HEK293 (cell line): ENCODE data around the gene MUC5AC.

Source experiments
- CTCF ChIA-PET: fragments of 350-600 bp; formaldehyde crosslinking; extraction: SDS; loops from one replicate; lab custom pipeline; 2021; ENCODE audit warnings: antibody characterized with exemption; lab: Yijun Ruan, JAX
- POLR2A ChIA-PET: fragments of 300-600 bp; formaldehyde crosslinking; extraction: SDS; loops from one replicate; lab custom pipeline; 2020; ENCODE audit warnings: antibody characterized with exemption, inconsistent platforms; lab: Yijun Ruan, JAX
- H3K27ac ChIP-seq: fragments of 200-500 bp; sonication (Bioruptor generic); 2 replicates; pipeline ENCODE4 v1.5.1; 2014; ENCODE audit warnings: low read depth, low read length, control low read depth, inconsistent platforms; ENCODE audit errors: extremely low read depth
- H3K36me3 ChIP-seq, 2 experiments: fragments of 200-500 bp in 1 of 2; sonication (Bioruptor generic) in 1 of 2; 1 replicate in 1 of 2; 2 replicates in 1 of 2; pipeline ENCODE4 v1.5.1; 2014 to 2017; ENCODE audit warnings: inconsistent platforms in 2 of 2, low read length in 2 of 2; ENCODE audit not compliant: control insufficient read depth in 2 of 2, insufficient read depth in 1 of 2
- H3K4me1 ChIP-seq: fragments of 200-500 bp; sonication (Bioruptor generic); 2 replicates; pipeline ENCODE4 v1.5.1; 2014; ENCODE audit warnings: mild to moderate bottlenecking, low read length, inconsistent platforms; ENCODE audit not compliant: control insufficient read depth, insufficient read depth
- H3K4me3 ChIP-seq: 2 replicates; pipeline ENCODE4 v1.5.1; 2011; ENCODE audit warnings: low read depth, mild to moderate bottlenecking, control low read depth, low read length, moderate library complexity
- H3K9me3 ChIP-seq: fragments of 200-500 bp; sonication (Bioruptor generic); 2 replicates; pipeline ENCODE4 v1.5.1; 2014; ENCODE audit warnings: low read depth, low read length, inconsistent platforms; ENCODE audit not compliant: control insufficient read depth, insufficient read depth
- ELK4 ChIP-seq: IDR thresholded peaks from 2 replicates; pipeline ENCODE4 v1.6.1; 2011; ENCODE audit warnings: mild to moderate bottlenecking, low read depth, low read length, borderline replicate concordance
- GLIS1 ChIP-seq: fragments of 450-650 bp; formaldehyde crosslinking; IDR thresholded peaks from 2 replicates; pipeline ENCODE4 v1.5.1; 2016; ENCODE audit warnings: missing biosample characterization, missing genetic modification characterization
- KLF10 ChIP-seq: fragments of 450-650 bp; IDR thresholded peaks from 2 replicates; pipeline ENCODE4 v1.5.1; 2018; ENCODE audit warnings: missing biosample characterization, mild to moderate bottlenecking, missing genetic modification characterization
- KLF17 ChIP-seq: fragments of 450-650 bp; formaldehyde crosslinking; IDR thresholded peaks from 2 replicates; pipeline ENCODE4 v1.5.1; 2016; ENCODE audit warnings: missing biosample characterization, missing genetic modification characterization
- KLF9 ChIP-seq: fragments of 450-650 bp; formaldehyde crosslinking; IDR thresholded peaks from 2 replicates; pipeline ENCODE4 v1.5.1; 2016; ENCODE audit warnings: missing biosample characterization, missing genetic modification characterization, low read depth
- ZBTB1 ChIP-seq: fragments of 450-650 bp; formaldehyde crosslinking; IDR thresholded peaks from 2 replicates; pipeline ENCODE4 v1.5.1; 2016; ENCODE audit warnings: missing biosample characterization, missing genetic modification characterization
- ZNF184 ChIP-seq: fragments of 450-650 bp; IDR thresholded peaks from 2 replicates; pipeline ENCODE4 v1.5.1; 2018; ENCODE audit warnings: missing biosample characterization, mild to moderate bottlenecking, missing genetic modification characterization
- ZNF292 ChIP-seq: fragments of 450-650 bp; formaldehyde crosslinking; IDR thresholded peaks from 2 replicates; pipeline ENCODE4 v1.5.1; 2016; ENCODE audit warnings: low read depth, missing biosample characterization, missing genetic modification characterization, borderline replicate concordance
- ZNF311 ChIP-seq: fragments of 450-650 bp; formaldehyde crosslinking; IDR thresholded peaks from 2 replicates; pipeline ENCODE4 v1.5.1; 2017; ENCODE audit warnings: missing biosample characterization, missing genetic modification characterization, borderline replicate concordance
- ZNF324 ChIP-seq: fragments of 450-650 bp; formaldehyde crosslinking; IDR thresholded peaks from 2 replicates; pipeline ENCODE4 v1.5.1; 2016; ENCODE audit warnings: missing biosample characterization, missing genetic modification characterization
- ZNF366 ChIP-seq: fragments of 450-650 bp; formaldehyde crosslinking; conservative IDR thresholded peaks from 2 replicates; pipeline ENCODE4 v1.5.1; 2016; ENCODE audit warnings: missing biosample characterization, missing genetic modification characterization
- ZNF473 ChIP-seq: fragments of 450-650 bp; formaldehyde crosslinking; IDR thresholded peaks from 2 replicates; pipeline ENCODE4 v1.5.1; 2017; ENCODE audit warnings: missing biosample characterization, missing genetic modification characterization
- ZNF521 ChIP-seq: fragments of 450-650 bp; formaldehyde crosslinking; IDR thresholded peaks from 2 replicates; pipeline ENCODE4 v1.5.1; 2017; ENCODE audit warnings: missing biosample characterization, mild to moderate bottlenecking, missing genetic modification characterization
- ZNF530 ChIP-seq: fragments of 450-650 bp; formaldehyde crosslinking; IDR thresholded peaks from 2 replicates; pipeline ENCODE4 v1.5.1; 2016; ENCODE audit warnings: low read depth, missing biosample characterization, missing genetic modification characterization
- ZNF548 ChIP-seq: fragments of 450-650 bp; formaldehyde crosslinking; IDR thresholded peaks from 2 replicates; pipeline ENCODE4 v1.5.1; 2016; ENCODE audit warnings: missing biosample characterization, missing genetic modification characterization
- ZNF600 ChIP-seq: fragments of 450-650 bp; formaldehyde crosslinking; IDR thresholded peaks from 2 replicates; pipeline ENCODE4 v1.5.1; 2016; ENCODE audit warnings: missing biosample characterization, missing genetic modification characterization
- ZNF670 ChIP-seq: fragments of 450-650 bp; formaldehyde crosslinking; IDR thresholded peaks from 2 replicates; pipeline ENCODE4 v1.5.1; 2016; ENCODE audit warnings: missing biosample characterization, missing genetic modification characterization, low read depth
- ZNF747 ChIP-seq: fragments of 450-650 bp; formaldehyde crosslinking; IDR thresholded peaks from 2 replicates; pipeline ENCODE4 v1.5.1; 2016; ENCODE audit warnings: missing biosample characterization, missing genetic modification characterization
- ZSCAN18 ChIP-seq: fragments of 450-650 bp; formaldehyde crosslinking; IDR thresholded peaks from 2 replicates; pipeline ENCODE4 v1.5.1; 2016; ENCODE audit warnings: missing biosample characterization, missing genetic modification characterization
- TF ChIP-seq, protein P1 (sequence below): fragments of 450-650 bp; formaldehyde crosslinking; IDR thresholded peaks from 2 replicates; pipeline ENCODE4 v1.5.1; 2016; ENCODE audit warnings: missing biosample characterization, missing genetic modification characterization, borderline replicate concordance
- TF ChIP-seq, protein P2 (sequence below): fragments of 450-650 bp; formaldehyde crosslinking; IDR thresholded peaks from 2 replicates; pipeline ENCODE4 v1.5.1; 2016; ENCODE audit warnings: missing biosample characterization, missing genetic modification characterization

The MUC5AC gene

DNA sequence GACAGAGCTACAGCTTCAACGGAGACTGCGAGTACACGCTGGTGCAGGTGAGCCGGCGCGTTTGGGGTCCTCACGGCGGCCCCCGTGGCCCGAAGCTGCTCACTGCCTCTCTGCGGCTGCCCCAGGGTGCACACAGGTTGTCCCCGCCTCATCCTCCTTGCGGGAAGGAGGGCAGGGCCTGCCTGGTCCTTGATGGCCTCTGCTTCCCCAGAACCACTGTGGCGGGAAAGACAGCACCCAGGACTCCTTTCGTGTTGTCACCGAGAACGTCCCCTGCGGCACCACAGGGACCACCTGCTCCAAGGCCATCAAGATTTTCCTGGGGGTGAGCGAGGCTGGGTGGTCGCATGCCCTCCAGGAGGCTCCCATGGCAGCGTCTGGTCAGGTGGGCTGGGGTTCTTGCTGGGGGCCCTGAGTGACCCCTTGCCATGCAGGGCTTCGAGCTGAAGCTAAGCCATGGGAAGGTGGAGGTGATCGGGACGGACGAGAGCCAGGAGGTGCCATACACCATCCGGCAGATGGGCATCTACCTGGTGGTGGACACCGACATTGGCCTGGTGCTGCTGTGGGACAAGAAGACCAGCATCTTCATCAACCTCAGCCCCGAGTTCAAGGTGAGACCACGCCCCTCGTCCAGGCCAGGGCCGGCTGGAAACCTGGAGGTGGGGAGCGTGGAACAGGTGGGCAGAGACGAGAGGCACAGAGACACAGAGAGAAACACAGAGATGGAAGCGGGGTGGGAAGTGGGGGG, 19.4 kb downstream of the MUC5AC start (continued):
- TF ChIP-seq, protein P1, sequence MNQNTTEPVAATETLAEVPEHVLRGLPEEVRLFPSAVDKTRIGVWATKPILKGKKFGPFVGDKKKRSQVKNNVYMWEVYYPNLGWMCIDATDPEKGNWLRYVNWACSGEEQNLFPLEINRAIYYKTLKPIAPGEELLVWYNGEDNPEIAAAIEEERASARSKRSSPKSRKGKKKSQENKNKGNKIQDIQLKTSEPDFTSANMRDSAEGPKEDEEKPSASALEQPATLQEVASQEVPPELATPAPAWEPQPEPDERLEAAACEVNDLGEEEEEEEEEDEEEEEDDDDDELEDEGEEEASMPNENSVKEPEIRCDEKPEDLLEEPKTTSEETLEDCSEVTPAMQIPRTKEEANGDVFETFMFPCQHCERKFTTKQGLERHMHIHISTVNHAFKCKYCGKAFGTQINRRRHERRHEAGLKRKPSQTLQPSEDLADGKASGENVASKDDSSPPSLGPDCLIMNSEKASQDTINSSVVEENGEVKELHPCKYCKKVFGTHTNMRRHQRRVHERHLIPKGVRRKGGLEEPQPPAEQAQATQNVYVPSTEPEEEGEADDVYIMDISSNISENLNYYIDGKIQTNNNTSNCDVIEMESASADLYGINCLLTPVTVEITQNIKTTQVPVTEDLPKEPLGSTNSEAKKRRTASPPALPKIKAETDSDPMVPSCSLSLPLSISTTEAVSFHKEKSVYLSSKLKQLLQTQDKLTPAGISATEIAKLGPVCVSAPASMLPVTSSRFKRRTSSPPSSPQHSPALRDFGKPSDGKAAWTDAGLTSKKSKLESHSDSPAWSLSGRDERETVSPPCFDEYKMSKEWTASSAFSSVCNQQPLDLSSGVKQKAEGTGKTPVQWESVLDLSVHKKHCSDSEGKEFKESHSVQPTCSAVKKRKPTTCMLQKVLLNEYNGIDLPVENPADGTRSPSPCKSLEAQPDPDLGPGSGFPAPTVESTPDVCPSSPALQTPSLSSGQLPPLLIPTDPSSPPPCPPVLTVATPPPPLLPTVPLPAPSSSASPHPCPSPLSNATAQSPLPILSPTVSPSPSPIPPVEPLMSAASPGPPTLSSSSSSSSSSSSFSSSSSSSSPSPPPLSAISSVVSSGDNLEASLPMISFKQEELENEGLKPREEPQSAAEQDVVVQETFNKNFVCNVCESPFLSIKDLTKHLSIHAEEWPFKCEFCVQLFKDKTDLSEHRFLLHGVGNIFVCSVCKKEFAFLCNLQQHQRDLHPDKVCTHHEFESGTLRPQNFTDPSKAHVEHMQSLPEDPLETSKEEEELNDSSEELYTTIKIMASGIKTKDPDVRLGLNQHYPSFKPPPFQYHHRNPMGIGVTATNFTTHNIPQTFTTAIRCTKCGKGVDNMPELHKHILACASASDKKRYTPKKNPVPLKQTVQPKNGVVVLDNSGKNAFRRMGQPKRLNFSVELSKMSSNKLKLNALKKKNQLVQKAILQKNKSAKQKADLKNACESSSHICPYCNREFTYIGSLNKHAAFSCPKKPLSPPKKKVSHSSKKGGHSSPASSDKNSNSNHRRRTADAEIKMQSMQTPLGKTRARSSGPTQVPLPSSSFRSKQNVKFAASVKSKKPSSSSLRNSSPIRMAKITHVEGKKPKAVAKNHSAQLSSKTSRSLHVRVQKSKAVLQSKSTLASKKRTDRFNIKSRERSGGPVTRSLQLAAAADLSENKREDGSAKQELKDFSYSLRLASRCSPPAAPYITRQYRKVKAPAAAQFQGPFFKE = no peak
- no peak for TF ChIP-seq ZNF548 (tag by site-specific recombination)
- no peak for TF ChIP-seq ZNF473 (tag by site-specific recombination)

DNA sequence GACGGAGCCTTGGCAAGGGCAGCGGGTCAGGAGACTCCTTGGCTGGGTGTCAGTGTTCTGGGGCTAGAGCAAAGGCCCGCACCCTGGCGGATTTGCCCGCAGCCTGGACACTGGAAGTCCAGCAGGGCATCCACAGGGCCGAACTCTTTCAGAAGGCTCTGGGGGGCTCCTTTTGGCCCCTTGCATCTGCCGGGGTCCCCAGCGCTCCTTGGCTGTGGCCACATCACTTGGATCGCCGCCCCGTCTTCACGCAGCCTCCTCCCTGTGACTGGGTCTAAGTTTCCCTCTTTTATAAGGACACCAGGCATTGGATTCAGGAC, 20.0 kb downstream of the MUC5AC start:
- TF ChIP-seq ZNF311 (tag by site-specific recombination) (no peak), KLF9 (tag by site-specific recombination) (no peak), ZNF184 (tag by site-specific recombination) (no peak), ZNF324 (tag by site-specific recombination) (no peak), GLIS1 (tag by site-specific recombination) (no peak), ZNF366 (tag by site-specific recombination) (no peak), ZNF600 (no peak), ZNF670 (no peak), ZNF530 (tag by site-specific recombination) (no peak), ZNF292 (no peak), ELK4 (no peak), ZNF521 (tag by site-specific recombination) (no peak), ZBTB1 (tag by site-specific recombination) (no peak), ZSCAN18 (tag by site-specific recombination) (no peak), KLF17 (tag by site-specific recombination) (no peak), KLF10 (tag by site-specific recombination) (no peak), ZNF747 (no peak)
- TF ChIP-seq, protein P2, sequence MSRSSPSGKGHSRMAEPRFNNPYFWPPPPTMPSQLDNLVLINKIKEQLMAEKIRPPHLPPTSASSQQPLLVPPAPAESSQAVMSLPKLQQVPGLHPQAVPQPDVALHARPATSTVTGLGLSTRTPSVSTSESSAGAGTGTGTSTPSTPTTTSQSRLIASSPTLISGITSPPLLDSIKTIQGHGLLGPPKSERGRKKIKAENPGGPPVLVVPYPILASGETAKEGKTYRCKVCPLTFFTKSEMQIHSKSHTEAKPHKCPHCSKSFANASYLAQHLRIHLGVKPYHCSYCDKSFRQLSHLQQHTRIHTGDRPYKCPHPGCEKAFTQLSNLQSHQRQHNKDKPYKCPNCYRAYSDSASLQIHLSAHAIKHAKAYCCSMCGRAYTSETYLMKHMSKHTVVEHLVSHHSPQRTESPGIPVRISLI = no peak
- CTCF ChIA-PET = no interaction called here

More for the DNA sequence above, 20.0 kb downstream of the MUC5AC start:
- POLR2A ChIA-PET = no interaction called here
- Histone ChIP-seq H3K4me1 (no peaks in the 10 kb centered on the region), H3K36me3 (no peaks in the 10 kb centered on the region), H3K27ac (no peak overlapping the region), H3K4me3 (no peak overlapping the region), H3K9me3 (no peaks in the 10 kb centered on the region)
